HFFc6 (cell line): ENCODE data around the gene PFAS. TPM values are rescaled to one million over a fixed set of nuclear protein-coding genes. Genes with fewer than 3 reads are reported as not detected.

ENCODE experiments used
- DNase-seq: peaks from one replicate; pipeline ENCODE4 v3.0.0-alpha.2; 2018
- H3K27ac Mint-ChIP-seq: 2 replicates; pipeline ENCODE4 v1.8.0; 2020; ENCODE audit warnings: mild to moderate bottlenecking, mixed read lengths
- H3K27me3 Mint-ChIP-seq: 2 replicates; pipeline ENCODE4 v1.8.0; 2021; ENCODE audit warnings: mild to moderate bottlenecking, moderate library complexity, mixed read lengths; ENCODE audit not compliant: insufficient read depth
- H3K36me3 Mint-ChIP-seq: 2 replicates; pipeline ENCODE4 v1.8.0; 2021; ENCODE audit warnings: low read depth, mixed read lengths
- H3K4me1 Mint-ChIP-seq: 2 replicates; pipeline ENCODE4 v1.8.0; 2020; ENCODE audit warnings: low read depth, mixed read lengths
- H3K4me3 Mint-ChIP-seq: 2 replicates; pipeline ENCODE4 v1.8.0; 2020; ENCODE audit warnings: mild to moderate bottlenecking, moderate library complexity, mixed read lengths
- H3K9me3 Mint-ChIP-seq: 2 replicates; pipeline ENCODE4 v1.8.0; 2020; ENCODE audit warnings: mild to moderate bottlenecking, mixed read lengths
- CTCF ChIP-seq: fragments of 200-600 bp; sonication (generic); IDR thresholded peaks from 2 replicates; pipeline ENCODE4 v1.5.0; 2021; ENCODE audit warnings: antibody characterized with exemption, mild to moderate bottlenecking
- total RNA-seq, 6 experiments: library from RNA; stranded (reverse); fragmentation: NEBNext Ultra II Directional; extraction: Animal tissue kit (Norgen Biotek cat#: 25700); gene quantifications; 2 replicates in 1 of 6; 3 replicates in 5 of 6; pipeline ENCODE4 v1.2.3, GENCODE V29; 2021

PFAS gene
- total RNA-seq, 6 experiments from 2014 or later, result 46.8 to 63.9 (median 58.8) TPM

DNA sequence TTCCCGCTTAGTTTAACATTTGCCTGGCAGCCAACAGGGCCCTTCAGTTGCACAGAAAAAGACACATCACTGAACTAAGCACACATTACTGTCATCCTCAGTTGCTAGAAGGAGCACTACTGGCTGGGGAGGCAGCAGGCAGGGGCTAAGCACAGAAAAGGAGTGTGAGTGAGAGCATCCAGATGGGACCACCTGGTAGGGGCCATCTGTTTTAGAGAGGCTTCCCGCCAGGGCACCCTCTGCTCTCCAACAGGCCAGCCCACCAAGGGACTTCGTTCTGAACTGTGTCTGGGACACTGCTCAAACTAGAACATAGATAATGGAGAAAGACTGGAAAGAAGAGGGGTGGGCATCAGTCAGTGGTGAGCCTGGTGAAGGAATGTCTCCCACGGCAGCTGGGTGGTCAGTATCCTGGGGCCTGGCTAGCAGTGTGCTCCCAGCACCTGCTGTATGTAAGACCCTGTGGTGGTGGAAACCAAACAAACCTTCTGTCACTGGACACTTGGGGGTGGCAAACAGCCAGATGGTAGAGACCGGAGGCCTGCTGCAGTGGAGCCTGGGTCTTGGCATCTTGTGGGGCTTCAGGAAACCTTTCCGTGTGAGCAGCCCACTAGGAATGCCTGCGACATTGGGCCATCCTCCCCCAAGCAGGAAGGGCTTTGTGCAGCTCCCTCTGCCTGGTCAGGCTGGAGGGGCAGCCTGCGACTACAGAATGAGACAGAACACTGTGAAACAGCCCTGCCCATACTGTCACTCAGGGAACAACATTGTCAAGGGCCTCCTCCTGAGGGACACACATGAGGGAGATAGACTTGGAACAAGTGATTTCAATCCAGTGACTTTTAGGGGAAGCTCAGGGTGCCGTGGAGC, 26.6 kb downstream of the PFAS start:
- no peak for DNase-seq
- Mint-ChIP-seq H3K9me3 (no peaks in the 10 kb centered on the region), H3K27me3 (no peaks in the 10 kb centered on the region; the same call in none of the 2 replicates), H3K27ac (no peak overlapping the region), H3K36me3 (no peaks in the 10 kb centered on the region), H3K4me1 (peaks cover 9% of the 10 kb centered on the region), H3K4me3 (no peak overlapping the region)
- no peak for TF ChIP-seq CTCF

DNA sequence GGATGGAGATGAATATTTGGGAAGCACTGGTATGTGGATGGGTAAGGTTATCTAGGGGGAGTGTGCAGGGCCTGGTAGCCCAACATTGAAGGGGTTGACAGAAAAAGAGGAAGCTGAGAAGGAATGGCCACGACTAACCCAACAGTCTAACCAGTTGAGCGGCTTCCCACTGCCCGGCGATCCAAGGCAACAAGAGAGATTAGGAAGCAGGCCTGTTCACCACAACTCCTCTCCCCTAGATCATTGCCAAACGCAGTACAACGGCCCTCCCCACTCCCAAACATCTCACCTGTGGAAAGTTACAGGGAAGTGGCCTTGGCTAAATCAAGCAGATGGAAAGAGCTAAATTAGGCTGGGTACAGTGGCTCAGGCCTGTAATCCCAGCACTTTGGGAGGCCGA, 28.2 kb downstream of the PFAS start:
- no peak for DNase-seq
- no peak for TF ChIP-seq CTCF
- no peak overlapping the region for H3K27ac Mint-ChIP-seq
- H3K4me3 Mint-ChIP-seq, result no peak overlapping the region
- H3K27me3 Mint-ChIP-seq, result no peaks in the 10 kb centered on the region; the same call in 1 of the 2 replicates
- H3K36me3 Mint-ChIP-seq, result no peaks in the 10 kb centered on the region
- peaks cover 18% of the 10 kb centered on the region for H3K4me1 Mint-ChIP-seq
- no peaks in the 10 kb centered on the region for H3K9me3 Mint-ChIP-seq

DNA sequence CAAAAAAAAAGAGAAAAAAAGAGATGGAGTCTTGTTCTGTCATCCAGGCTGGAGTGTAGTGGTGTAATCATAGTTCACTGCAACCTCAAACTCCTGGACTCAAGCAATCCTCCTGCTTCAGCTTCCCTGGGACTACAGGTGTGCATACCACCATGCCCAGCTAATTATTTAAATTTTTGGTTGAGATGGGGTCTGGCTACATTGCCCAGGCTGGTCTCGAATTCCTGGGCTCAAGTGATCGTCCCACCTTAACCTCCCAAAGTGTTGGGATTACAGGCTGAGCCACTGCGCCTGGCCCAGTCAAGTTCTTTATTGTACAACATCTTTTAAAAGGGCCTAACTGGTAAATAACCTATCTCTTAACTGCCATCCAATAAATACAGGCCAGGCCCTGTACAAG, 33.3 kb downstream of the PFAS start:
- DNase-seq, result no peak
- Mint-ChIP-seq H3K27me3 (no peaks in the 10 kb centered on the region; the same call in 1 of the 2 replicates), H3K4me1 (peaks cover 24% of the 10 kb centered on the region), H3K36me3 (no peaks in the 10 kb centered on the region), H3K9me3 (no peaks in the 10 kb centered on the region), H3K4me3 (no peak overlapping the region), H3K27ac (peak overlapping the region; percentile 7; the same call in 1 of the 2 replicates)
- no peak for TF ChIP-seq CTCF

DNA sequence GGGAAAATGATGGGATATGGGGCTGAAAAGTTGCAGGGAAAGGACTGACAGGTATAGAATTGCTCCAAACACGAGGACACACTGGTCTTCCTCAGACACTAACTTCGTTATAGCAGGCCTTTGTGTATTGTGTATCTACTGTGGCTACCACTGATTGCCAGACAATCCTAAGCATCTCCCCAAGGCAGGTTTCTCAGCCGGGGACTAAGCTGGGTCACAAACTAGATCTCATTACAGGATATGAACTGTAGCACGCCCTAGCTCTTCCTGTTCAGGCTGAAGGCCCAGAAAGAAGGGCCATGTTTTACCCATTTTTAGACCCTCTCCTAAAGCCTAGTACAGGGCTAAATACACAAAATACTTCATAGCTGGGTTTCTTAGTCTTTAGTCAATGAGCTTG, 34.3 kb downstream of the PFAS start:
- Mint-ChIP-seq H3K4me1 (peaks cover 31% of the 10 kb centered on the region), H3K27me3 (no peaks in the 10 kb centered on the region; the same call in 1 of the 2 replicates), H3K27ac (no peak overlapping the region), H3K9me3 (no peaks in the 10 kb centered on the region), H3K4me3 (no peak overlapping the region), H3K36me3 (no peaks in the 10 kb centered on the region)
- DNase-seq, result no peak
- no peak for TF ChIP-seq CTCF

GRCh38 chr17:8284126-8284525, 35.0 kb downstream of the PFAS start:
- DNase-seq, result no peak
- Mint-ChIP-seq H3K36me3 (no peaks in the 10 kb centered on the region), H3K9me3 (no peaks in the 10 kb centered on the region), H3K27me3 (no peaks in the 10 kb centered on the region; the same call in 1 of the 2 replicates), H3K4me3 (no peak overlapping the region), H3K4me1 (peaks cover 31% of the 10 kb centered on the region), H3K27ac (no peak overlapping the region)
- no peak for TF ChIP-seq CTCF
